HepG2 (cell line): Measurements from ENCODE around the gene GMFB. TPM values are rescaled to one million over a fixed set of nuclear protein-coding genes. Genes with fewer than 3 reads are reported as not detected.

Experiments
- AGO1 ChIP-seq: fragments of 200-400 bp; formaldehyde crosslinking; IDR thresholded peaks from 2 replicates; pipeline ENCODE4 v1.6.1; 2017; ENCODE audit warnings: mild to moderate bottlenecking, low read depth, low read length, moderate library complexity; ENCODE audit not compliant: poor library complexity, severe bottlenecking
- ATF7 ChIP-seq, 2 experiments: fragments of 450-650 bp in 1 of 2; sonication (generic) in 1 of 2; formaldehyde crosslinking in 1 of 2; IDR thresholded peaks; 2 replicates each; pipeline versions ENCODE4 v1.4.0 to v1.6.1; 2016 to 2020; ENCODE audit warnings: antibody characterized with exemption in 1 of 2, mild to moderate bottlenecking in 1 of 2, missing genetic modification reagents in 1 of 2
- DMAP1 ChIP-seq: IDR thresholded peaks from 2 replicates; pipeline ENCODE4 v1.6.1; 2016
- ETV5 ChIP-seq: IDR thresholded peaks from 2 replicates; pipeline ENCODE4 v1.6.1; 2018; ENCODE audit warnings: missing biosample characterization, missing genetic modification reagents, inconsistent platforms, borderline replicate concordance
- GATAD1 ChIP-seq: IDR thresholded peaks from 2 replicates; pipeline ENCODE4 v1.6.1; 2016; ENCODE audit warnings: missing genetic modification reagents, missing compliant biosample characterization
- GTF2F1 ChIP-seq: fragments of 150-350 bp; IDR thresholded peaks from 2 replicates; pipeline ENCODE4 v1.6.1; 2014; ENCODE audit warnings: low read length
- HES4 ChIP-seq: sonication (generic); formaldehyde crosslinking; IDR thresholded peaks from 2 replicates; pipeline ENCODE4 v1.9.0; 2021; ENCODE audit warnings: mild to moderate bottlenecking, missing genetic modification reagents, borderline replicate concordance
- JUND ChIP-seq: sonication (generic); formaldehyde crosslinking; IDR thresholded peaks from 2 replicates; pipeline ENCODE4 v1.8.0; 2022; ENCODE audit warnings: mild to moderate bottlenecking, missing genetic modification reagents
- MAFK ChIP-seq, 2 experiments: IDR thresholded peaks in 1 of 2; conservative IDR thresholded peaks in 1 of 2; 2 replicates each; pipeline ENCODE4 v1.6.1; 2011; ENCODE audit warnings: improper control_type of control experiment in 2 of 2, low read length in 2 of 2
- MBD4 ChIP-seq: IDR thresholded peaks from 2 replicates; pipeline ENCODE4 v1.6.1; 2012; ENCODE audit warnings: low read length, inconsistent platforms, borderline replicate concordance
- MTA3 ChIP-seq: sonication (generic); formaldehyde crosslinking; IDR thresholded peaks from 2 replicates; pipeline ENCODE4 v1.4.0; 2020; ENCODE audit warnings: missing genetic modification reagents
- NR3C1 ChIP-seq: sonication (generic); formaldehyde crosslinking; IDR thresholded peaks from 2 replicates; pipeline ENCODE4 v1.4.0; 2020; ENCODE audit warnings: missing genetic modification reagents
- ONECUT2 ChIP-seq: sonication (generic); formaldehyde crosslinking; IDR thresholded peaks from 2 replicates; pipeline ENCODE4 v1.4.0; 2020; ENCODE audit warnings: missing genetic modification reagents
- POLR2A ChIP-seq, 2 experiments: IDR thresholded peaks; 2 replicates each; pipeline ENCODE4 v1.6.1; 2011; ENCODE audit warnings: low read depth in 2 of 2, low read length in 2 of 2, mild to moderate bottlenecking in 1 of 2, moderate library complexity in 1 of 2; ENCODE audit not compliant: insufficient read depth in 1 of 2
- REL ChIP-seq: sonication (generic); formaldehyde crosslinking; conservative IDR thresholded peaks from 2 replicates; pipeline ENCODE4 v1.8.0; 2022; ENCODE audit warnings: mild to moderate bottlenecking, missing genetic modification reagents, moderate library complexity
- ZFP36L2 ChIP-seq: sonication (generic); formaldehyde crosslinking; IDR thresholded peaks from 2 replicates; pipeline ENCODE4 v1.4.0; 2020; ENCODE audit warnings: missing genetic modification reagents
- ZFP41 ChIP-seq: sonication (generic); formaldehyde crosslinking; IDR thresholded peaks from 2 replicates; pipeline ENCODE4 v1.4.0; 2020; ENCODE audit warnings: mild to moderate bottlenecking, missing genetic modification reagents, borderline replicate concordance
- ZFP62 ChIP-seq: sonication (generic); formaldehyde crosslinking; IDR thresholded peaks from 2 replicates; pipeline ENCODE4 v1.4.0; 2020; ENCODE audit warnings: missing genetic modification reagents
- ZNF251 ChIP-seq: sonication (generic); formaldehyde crosslinking; IDR thresholded peaks from 2 replicates; pipeline ENCODE4 v1.9.0; 2021; ENCODE audit warnings: mild to moderate bottlenecking, missing genetic modification reagents
- ZNF337 ChIP-seq: sonication (generic); formaldehyde crosslinking; IDR thresholded peaks from 2 replicates; pipeline ENCODE4 v1.5.1; 2020; ENCODE audit warnings: missing genetic modification reagents, low read depth, mild to moderate bottlenecking, borderline replicate concordance
- ZNF605 ChIP-seq: sonication (generic); formaldehyde crosslinking; IDR thresholded peaks from 2 replicates; pipeline ENCODE4 v1.8.0; 2022; ENCODE audit warnings: mild to moderate bottlenecking, missing genetic modification reagents
- ZSCAN22 ChIP-seq: sonication (generic); formaldehyde crosslinking; IDR thresholded peaks from 2 replicates; pipeline ENCODE4 v1.4.0; 2020; ENCODE audit warnings: mild to moderate bottlenecking, missing genetic modification reagents
- polyA plus RNA-seq, 8 experiments: library from polyadenylated mRNA; depleted of rRNA in 3 of 8; stranded (reverse) in 7 of 8; unstranded in 1 of 8; fragments of >200 nt; fragmentation: Illumina TruSeq in 4 of 8; extraction: Trizol in 4 of 8; gene quantifications; 2 replicates each; pipeline versions ENCODE4 v1.2.1 to v1.2.3, GENCODE V29; 2011 to 2016; ENCODE audit warnings: low read depth in 4 of 8, missing spikeins in 1 of 8, mixed read lengths in 1 of 8; ENCODE audit not compliant: insufficient read depth in 1 of 8
- total RNA-seq, 5 experiments: library from RNA; depleted of rRNA; stranded (reverse); fragments of >200 nt; fragmentation: Illumina TruSeq; extraction: Trizol; gene quantifications; 2 replicates each; pipeline ENCODE4 v1.2.3, GENCODE V29; 2016; ENCODE audit warnings: low read depth in 1 of 5
- TF ChIP-seq, protein P1 (sequence below): sonication (generic); formaldehyde crosslinking; IDR thresholded peaks from 2 replicates; pipeline ENCODE4 v1.4.0; 2020; ENCODE audit warnings: missing genetic modification reagents
- TF ChIP-seq, protein P2 (sequence below): sonication (generic); formaldehyde crosslinking; IDR thresholded peaks from 2 replicates; pipeline ENCODE4 v1.4.0; 2020; ENCODE audit warnings: low read depth, mild to moderate bottlenecking, missing genetic modification reagents
- TF ChIP-seq, protein P3 (sequence below): sonication (generic); formaldehyde crosslinking; IDR thresholded peaks from 2 replicates; pipeline ENCODE4 v1.5.1; 2020; ENCODE audit warnings: missing genetic modification reagents, mild to moderate bottlenecking, borderline replicate concordance

The GMFB gene
- total and polyA plus RNA-seq, 2 of the 13 experiments (the other 11 are each of a cell fraction or from before 2014, with no cell fraction given), result 17.3 to 68.2 TPM

DNA sequence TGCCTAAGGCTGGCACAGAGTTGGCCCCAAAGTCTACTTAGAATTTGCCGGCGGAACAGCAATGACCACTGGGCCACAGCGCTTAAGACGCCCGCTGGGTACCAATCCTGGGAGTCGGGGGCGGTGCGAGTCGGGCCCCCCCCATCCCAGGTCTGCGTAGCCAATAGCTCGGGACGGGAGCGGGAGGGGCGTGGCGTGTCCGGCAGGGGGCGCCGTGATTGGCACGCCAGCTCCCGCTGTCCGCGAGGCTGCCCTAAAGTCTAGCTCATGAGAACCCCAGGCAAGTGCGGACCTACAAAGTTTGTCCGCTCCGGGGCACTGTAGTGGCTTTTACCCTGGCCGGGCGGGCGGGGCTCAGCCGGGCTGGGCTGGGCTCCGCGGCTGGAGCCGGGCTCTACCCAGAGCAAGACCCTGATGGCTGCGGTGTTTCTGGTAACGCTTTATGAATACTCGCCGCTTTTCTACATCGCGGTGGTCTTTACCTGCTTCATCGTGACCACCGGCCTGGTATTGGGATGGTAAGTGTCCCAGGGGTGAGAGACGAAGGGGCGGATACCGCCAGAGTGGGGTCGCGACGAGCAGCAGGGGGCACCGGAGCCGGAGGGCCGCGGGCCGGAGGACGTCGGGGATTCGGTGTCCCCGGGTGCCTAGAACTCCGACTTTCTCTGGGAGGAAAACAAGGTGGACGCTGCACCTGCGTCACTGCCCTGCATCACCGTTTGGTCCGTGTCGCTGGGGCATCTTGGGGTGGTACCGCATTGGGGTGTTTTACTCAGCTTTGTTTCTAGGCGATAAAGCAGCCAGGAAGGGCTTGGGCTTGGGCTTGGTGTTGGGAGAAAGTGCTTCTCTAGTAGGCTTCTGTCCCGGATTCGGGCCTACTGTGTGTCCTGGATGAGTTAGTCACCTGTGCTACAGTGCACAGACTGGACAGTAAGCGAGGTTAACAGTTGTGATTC lies 21.0 kb upstream of the GMFB start, which contains the start of gene CGRRF1 (continued):
- TF ChIP-seq NR3C1 (0 out of 2 replicates have a peak, but pooled peaks have one; percentile 42), DMAP1 (CRISPR knock-in tag) (peak; percentile 63; the same call in 1 of the 2 replicates), ETV5 (CRISPR knock-in tag) (peak; percentile 12; the same call in 1 of the 2 replicates), ZFP36L2 (CRISPR knock-in tag) (no peak), JUND (CRISPR knock-in tag) (no peak; the same call in 1 of the 2 replicates), GTF2F1 (no peak), MAFK (conservative IDR thresholded peaks at IDR 0.05 in 1 of 2, IDR thresholded peaks at IDR 0.05 in 1 of 2; ENCODE audit: low read length in 2 of 2) (no peak), ONECUT2 (CRISPR knock-in tag) (no peak), MBD4 (no peak), AGO1 (peak; percentile 45), ZNF605 (CRISPR knock-in tag) (no peak; the same call in none of the 2 replicates), ZSCAN22 (CRISPR knock-in tag) (no peak), REL (no peak), ZNF251 (CRISPR knock-in tag) (no peak), MTA3 (CRISPR knock-in tag) (no peak), HES4 (CRISPR knock-in tag) (peak; percentile 79; the same call in 1 of the 2 replicates), ZFP41 (no peak), POLR2A (IDR thresholded peaks at IDR 0.05; ENCODE audit: insufficient read depth in 1 of 2, low read depth in 2 of 2, low read length in 2 of 2) (peak; percentile 55 to 76; a peak in 3 of 4 replicates), ATF7 (IDR thresholded peaks at IDR 0.05) (no peak), ATF7 (CRISPR knock-in tag; IDR thresholded peaks at IDR 0.05) (no peak), ZNF337 (CRISPR knock-in tag) (peak; percentile 74; the same call in 1 of the 2 replicates), GATAD1 (CRISPR knock-in tag) (peak; percentile 89), ZFP62 (CRISPR knock-in tag) (no peak)
- TF ChIP-seq, protein P1, sequence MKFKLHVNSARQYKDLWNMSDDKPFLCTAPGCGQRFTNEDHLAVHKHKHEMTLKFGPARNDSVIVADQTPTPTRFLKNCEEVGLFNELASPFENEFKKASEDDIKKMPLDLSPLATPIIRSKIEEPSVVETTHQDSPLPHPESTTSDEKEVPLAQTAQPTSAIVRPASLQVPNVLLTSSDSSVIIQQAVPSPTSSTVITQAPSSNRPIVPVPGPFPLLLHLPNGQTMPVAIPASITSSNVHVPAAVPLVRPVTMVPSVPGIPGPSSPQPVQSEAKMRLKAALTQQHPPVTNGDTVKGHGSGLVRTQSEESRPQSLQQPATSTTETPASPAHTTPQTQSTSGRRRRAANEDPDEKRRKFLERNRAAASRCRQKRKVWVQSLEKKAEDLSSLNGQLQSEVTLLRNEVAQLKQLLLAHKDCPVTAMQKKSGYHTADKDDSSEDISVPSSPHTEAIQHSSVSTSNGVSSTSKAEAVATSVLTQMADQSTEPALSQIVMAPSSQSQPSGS, result peak; percentile 74
- TF ChIP-seq, protein P2, sequence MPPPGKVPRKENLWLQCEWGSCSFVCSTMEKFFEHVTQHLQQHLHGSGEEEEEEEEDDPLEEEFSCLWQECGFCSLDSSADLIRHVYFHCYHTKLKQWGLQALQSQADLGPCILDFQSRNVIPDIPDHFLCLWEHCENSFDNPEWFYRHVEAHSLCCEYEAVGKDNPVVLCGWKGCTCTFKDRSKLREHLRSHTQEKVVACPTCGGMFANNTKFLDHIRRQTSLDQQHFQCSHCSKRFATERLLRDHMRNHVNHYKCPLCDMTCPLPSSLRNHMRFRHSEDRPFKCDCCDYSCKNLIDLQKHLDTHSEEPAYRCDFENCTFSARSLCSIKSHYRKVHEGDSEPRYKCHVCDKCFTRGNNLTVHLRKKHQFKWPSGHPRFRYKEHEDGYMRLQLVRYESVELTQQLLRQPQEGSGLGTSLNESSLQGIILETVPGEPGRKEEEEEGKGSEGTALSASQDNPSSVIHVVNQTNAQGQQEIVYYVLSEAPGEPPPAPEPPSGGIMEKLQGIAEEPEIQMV (CRISPR knock-in tag), result peak; percentile 59; the same call in 1 of the 2 replicates
- TF ChIP-seq, protein P3, sequence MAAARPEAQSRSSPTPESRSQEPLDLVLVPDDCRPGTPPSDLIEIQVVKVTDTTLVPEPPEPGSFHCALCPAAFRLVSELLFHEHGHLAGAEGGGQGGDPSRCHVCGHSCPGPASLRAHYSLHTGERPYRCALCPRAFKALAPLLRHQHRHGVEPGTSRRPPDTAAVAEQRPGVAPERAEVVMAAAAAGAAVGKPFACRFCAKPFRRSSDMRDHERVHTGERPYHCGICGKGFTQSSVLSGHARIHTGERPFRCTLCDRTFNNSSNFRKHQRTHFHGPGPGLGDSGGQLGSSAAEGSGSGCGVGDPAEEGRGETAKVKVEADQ (CRISPR knock-in tag), result no peak
